ENCODE measurements around the gene NRXN2. TPM values are rescaled to one million over a fixed set of nuclear protein-coding genes. Genes with fewer than 3 reads are reported as not detected.

The NRXN2 gene
- total RNA-seq, 1 donor from 2014 or later = not detected

- no peak for TF ChIP-seq CTCF (IDR thresholded peaks at IDR 0.05; ENCODE audit: insufficient read depth, low read length, severe bottlenecking)
- DNase-seq (ENCODE audit: low read depth) = no peak
- H3K4me3 ChIP-seq (ENCODE audit: low read depth, low read length) = no peak overlapping the region
- no peaks in the 10 kb centered on the region for H3K27me3 ChIP-seq (ENCODE audit: control insufficient read depth, insufficient read depth, low read length)
- no peak for FAIRE-seq
- H3K36me3 ChIP-seq (ENCODE audit: control insufficient read depth, insufficient read depth, low read length) = no peaks in the 10 kb centered on the region
Observed at GRCh38 chr11:64621283-64622019, 101.5 kb downstream of the NRXN2 start.

- no peaks in the 10 kb centered on the region for H3K27me3 ChIP-seq (ENCODE audit: control insufficient read depth, insufficient read depth, low read length)
- TF ChIP-seq CTCF (IDR thresholded peaks at IDR 0.05; ENCODE audit: insufficient read depth, low read length, severe bottlenecking) = no peak
- no peak for DNase-seq (ENCODE audit: low read depth)
- H3K4me3 ChIP-seq (ENCODE audit: low read depth, low read length) = no peak overlapping the region
- no peak for FAIRE-seq
- no peaks in the 10 kb centered on the region for H3K36me3 ChIP-seq (ENCODE audit: control insufficient read depth, insufficient read depth, low read length)
Observed at GRCh38 chr11:64620381-64620971, 102.5 kb downstream of the NRXN2 start.

DNA sequence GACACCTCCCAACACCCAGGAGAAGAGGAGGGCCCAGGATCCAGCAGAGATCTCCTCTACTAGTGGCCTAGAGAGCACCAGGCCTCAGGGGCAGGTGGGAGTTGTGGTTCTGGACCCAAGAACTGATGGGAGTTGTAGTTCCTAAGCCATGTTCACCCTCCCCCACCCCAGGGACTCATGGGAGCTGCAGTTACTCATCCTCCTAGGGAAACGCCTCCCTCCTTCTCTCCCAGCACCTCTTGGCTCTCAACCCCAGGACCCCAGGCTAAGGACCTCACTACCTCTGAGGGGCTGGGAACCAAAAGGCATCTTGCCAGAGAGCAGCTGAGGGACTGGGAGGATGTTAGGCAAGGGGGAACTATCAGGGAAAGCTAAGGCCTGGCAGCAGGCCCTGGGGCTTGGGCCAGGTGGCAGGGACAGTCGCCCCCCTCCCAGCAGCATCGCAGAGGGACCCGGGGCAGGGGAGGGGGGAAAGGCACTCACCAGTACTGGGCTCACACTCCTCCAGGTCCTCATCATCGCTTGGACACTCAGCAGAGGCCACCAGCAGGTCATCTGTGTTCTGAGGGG, 103.1 kb downstream of the NRXN2 start:
- no peak for TF ChIP-seq CTCF (IDR thresholded peaks at IDR 0.05; ENCODE audit: insufficient read depth, low read length, severe bottlenecking)
- DNase-seq (ENCODE audit: low read depth) (peak; percentile 41), FAIRE-seq (no peak)
- Histone ChIP-seq H3K36me3 (ENCODE audit: control insufficient read depth, insufficient read depth, low read length) (no peaks in the 10 kb centered on the region), H3K27me3 (ENCODE audit: control insufficient read depth, insufficient read depth, low read length) (no peaks in the 10 kb centered on the region), H3K4me3 (ENCODE audit: low read depth, low read length) (no peak overlapping the region)

DNA sequence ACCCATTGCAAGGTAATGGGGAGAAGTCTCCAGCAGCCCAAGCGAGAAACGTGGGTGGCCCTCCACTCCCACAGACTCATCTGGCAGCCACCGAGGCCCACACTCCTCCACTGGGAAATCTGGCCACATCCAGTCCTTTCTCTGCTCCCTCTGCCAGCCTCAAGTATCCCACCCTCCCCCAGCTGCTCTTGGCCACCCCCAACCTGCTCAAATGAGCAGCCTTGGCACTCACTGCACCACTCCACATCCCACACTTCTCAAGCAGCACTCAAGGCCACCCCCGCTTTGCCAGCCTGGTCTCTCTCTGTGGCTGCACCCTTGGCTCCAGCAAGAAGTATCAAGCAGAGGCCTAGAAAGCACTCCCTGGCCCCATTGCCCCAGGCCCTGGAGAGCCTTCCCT, 103.8 kb downstream of the NRXN2 start:
- Histone ChIP-seq H3K4me3 (ENCODE audit: low read depth, low read length) (no peak overlapping the region), H3K36me3 (ENCODE audit: control insufficient read depth, insufficient read depth, low read length) (no peaks in the 10 kb centered on the region), H3K27me3 (ENCODE audit: control insufficient read depth, insufficient read depth, low read length) (no peaks in the 10 kb centered on the region)
- DNase-seq (ENCODE audit: low read depth) (no peak), FAIRE-seq (no peak)
- TF ChIP-seq CTCF (IDR thresholded peaks at IDR 0.05; ENCODE audit: insufficient read depth, low read length, severe bottlenecking) = no peak

GRCh38 chr11:64616817-64617216, 106.2 kb downstream of the NRXN2 start:
- DNase-seq (ENCODE audit: low read depth) (no peak), FAIRE-seq (peak; percentile 97)
- no peak for TF ChIP-seq CTCF (IDR thresholded peaks at IDR 0.05; ENCODE audit: insufficient read depth, low read length, severe bottlenecking)
- Histone ChIP-seq H3K36me3 (ENCODE audit: control insufficient read depth, insufficient read depth, low read length) (no peaks in the 10 kb centered on the region), H3K27me3 (ENCODE audit: control insufficient read depth, insufficient read depth, low read length) (no peaks in the 10 kb centered on the region), H3K4me3 (ENCODE audit: low read depth, low read length) (no peak overlapping the region)

Measured in bronchial epithelial cell (primary cell).